Subcutaneous adipose tissue (tissue), 4 donors: ENCODE data around the gene PCSK5. TPM values are rescaled to one million over a fixed set of nuclear protein-coding genes. Genes with fewer than 3 reads are reported as not detected.

Experiments
- CTCF ChIP-seq: fragments of 450-650 bp; IDR thresholded peaks from one replicate; pipeline ENCODE4 v1.5.1; 2016; ENCODE audit warnings: low read depth, mild to moderate bottlenecking, control low read depth, antibody characterized with exemption, moderate library complexity
- total RNA-seq, 4 donors: library from RNA; depleted of rRNA; stranded (reverse); fragments of >200 nt; gene quantifications; one replicate each; pipeline ENCODE4 v1.1.0, GENCODE V29; 2016

PCSK5 gene
- total RNA-seq, 4 donors from 2014 or later = 18.4 to 36.4 (median 20.1) TPM

GRCh38 chr9:76249309-76249708 is 358.8 kb downstream of the PCSK5 start:
- no peak for TF ChIP-seq CTCF

DNA sequence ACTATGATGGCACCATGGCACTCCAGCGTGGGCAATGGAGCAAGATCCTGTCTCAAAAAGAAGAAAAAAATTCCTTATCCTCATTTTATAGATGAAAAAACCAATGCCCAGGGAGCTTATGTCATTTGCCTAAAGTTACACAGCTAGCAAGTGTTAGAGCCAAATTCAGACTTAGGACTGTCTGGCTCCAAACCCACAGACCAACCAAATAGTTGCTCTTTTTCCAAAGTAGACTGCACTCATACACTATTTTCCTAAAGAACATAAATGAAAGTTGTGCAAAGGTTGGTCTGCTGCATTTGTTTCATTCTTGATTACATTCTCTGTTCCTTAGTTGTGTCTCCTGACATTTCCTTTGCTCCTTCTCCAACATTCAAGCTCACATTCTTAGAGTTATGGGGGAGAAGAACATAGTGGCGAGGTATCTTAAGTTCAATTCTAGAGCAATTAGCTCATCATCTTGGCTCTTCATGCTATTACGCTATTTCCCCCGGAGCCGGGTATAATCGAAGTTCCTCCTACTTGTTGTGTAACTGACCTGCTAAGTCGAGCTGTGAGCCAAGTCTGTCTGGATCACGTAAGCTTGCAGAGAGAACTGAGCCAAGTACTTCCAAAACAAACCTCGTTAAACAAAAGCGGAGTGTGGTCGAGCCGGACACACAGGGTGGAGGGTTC is 365.4 kb downstream of the PCSK5 start:
- TF ChIP-seq CTCF = no peak

DNA sequence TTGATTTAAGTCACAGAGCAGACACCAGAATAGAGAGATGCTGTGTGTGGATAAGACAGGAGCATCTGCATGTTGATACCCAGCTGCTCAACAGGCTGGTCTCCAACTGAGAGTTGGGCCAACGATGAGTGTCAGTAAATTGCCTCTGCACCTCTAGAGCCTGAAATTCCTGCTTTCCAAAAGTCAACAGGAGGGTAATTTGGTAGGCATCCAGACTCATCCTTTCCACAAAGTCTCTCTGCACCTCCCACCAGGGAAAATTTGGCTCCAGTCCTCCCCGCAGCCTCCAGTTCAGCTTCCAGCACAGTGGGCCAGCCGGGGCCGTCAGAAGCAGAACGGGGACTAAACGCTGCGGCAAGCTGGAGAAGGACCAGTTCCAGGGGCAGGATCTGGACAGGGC is 366.8 kb downstream of the PCSK5 start:
- no peak for TF ChIP-seq CTCF

DNA sequence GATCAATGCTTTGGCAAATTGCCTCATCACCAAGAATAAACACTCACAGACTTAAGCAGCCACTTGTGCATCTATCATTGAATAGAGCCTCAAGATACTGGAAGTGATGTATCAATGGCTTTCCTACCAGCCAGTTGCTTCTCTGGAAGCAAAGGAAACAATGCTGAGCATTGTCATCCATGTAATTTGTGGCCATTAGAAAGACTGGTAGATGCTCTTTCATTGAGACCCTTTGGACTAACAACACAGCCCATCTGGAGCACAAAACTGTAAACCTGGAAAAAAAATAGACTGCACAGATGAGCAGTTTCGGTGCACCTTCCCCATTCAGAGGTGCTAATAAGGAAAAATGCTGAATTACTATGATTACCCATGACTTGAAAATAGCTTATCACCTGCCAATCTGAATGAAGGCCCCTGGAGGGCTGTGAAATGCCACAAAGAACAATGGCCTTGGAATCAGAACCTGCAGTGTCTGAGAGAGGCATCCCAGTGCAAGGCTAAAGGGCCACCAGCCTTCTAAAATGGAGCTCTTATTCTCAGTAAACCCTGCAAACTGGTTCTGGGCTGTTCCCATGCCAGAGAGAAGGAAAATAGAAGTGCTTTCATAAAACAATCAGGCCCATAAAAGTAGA is 376.3 kb downstream of the PCSK5 start:
- TF ChIP-seq CTCF = no peak

GRCh38 chr9:76267284-76267652 is 376.8 kb downstream of the PCSK5 start:
- TF ChIP-seq CTCF = no peak

DNA sequence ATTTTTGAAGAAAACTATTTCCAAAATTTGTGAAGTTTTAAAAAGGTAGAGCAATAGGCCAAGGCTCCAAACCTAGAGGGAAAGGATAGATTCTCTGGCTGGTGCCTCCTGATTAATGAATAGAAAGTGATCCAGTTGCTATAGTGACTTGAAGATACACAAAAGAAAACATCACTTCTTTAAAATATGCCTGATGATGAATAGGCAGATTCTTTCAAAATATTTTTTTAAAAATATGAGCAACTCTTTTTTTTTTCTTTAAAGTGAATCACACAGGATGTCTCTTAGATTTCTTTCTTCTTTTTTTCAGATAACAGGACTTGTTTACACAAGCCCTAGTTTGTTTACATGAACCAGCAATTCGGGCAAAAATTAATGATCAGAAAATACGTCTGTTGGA is 379.3 kb downstream of the PCSK5 start:
- no peak for TF ChIP-seq CTCF

GRCh38 chr9:76271755-76272154 is 381.3 kb downstream of the PCSK5 start:
- no peak for TF ChIP-seq CTCF
